IMR-90 (cell line): ENCODE results near the gene PRKN.

Experiments
- CEBPB ChIP-seq: IDR thresholded peaks from 2 replicates; pipeline ENCODE4 v1.6.1; 2012; ENCODE audit warnings: low read depth, low read length, improper control_type of control experiment
- MAZ ChIP-seq: IDR thresholded peaks from 2 replicates; pipeline ENCODE4 v1.6.1; 2012; ENCODE audit warnings: low read depth, mild to moderate bottlenecking, low read length, improper control_type of control experiment, moderate library complexity, borderline replicate concordance
- POLR2A ChIP-seq: IDR thresholded peaks from 2 replicates; pipeline ENCODE4 v1.6.1; 2012; ENCODE audit warnings: mild to moderate bottlenecking, low read depth, low read length
- RAD21 ChIP-seq: IDR thresholded peaks from 2 replicates; pipeline ENCODE4 v1.6.1; 2012; ENCODE audit warnings: low read length, improper control_type of control experiment
- TF ChIP-seq, protein P1 (sequence below): conservative IDR thresholded peaks from 2 replicates; pipeline ENCODE4 v1.5.1; 2012; ENCODE audit warnings: mild to moderate bottlenecking, low read depth, low read length, improper control_type of control experiment
- TF ChIP-seq, protein P2 (sequence below): fragments of 150-350 bp; IDR thresholded peaks from 2 replicates; pipeline ENCODE4 v1.6.1; 2017; ENCODE audit warnings: mild to moderate bottlenecking, antibody characterized with exemption, low read length, low read depth
- TF ChIP-seq, protein P3 (sequence below): fragments of 150-350 bp; IDR thresholded peaks from 2 replicates; pipeline ENCODE4 v1.6.1; 2016; ENCODE audit warnings: low read depth, mild to moderate bottlenecking, low read length, moderate library complexity, borderline replicate concordance

DNA sequence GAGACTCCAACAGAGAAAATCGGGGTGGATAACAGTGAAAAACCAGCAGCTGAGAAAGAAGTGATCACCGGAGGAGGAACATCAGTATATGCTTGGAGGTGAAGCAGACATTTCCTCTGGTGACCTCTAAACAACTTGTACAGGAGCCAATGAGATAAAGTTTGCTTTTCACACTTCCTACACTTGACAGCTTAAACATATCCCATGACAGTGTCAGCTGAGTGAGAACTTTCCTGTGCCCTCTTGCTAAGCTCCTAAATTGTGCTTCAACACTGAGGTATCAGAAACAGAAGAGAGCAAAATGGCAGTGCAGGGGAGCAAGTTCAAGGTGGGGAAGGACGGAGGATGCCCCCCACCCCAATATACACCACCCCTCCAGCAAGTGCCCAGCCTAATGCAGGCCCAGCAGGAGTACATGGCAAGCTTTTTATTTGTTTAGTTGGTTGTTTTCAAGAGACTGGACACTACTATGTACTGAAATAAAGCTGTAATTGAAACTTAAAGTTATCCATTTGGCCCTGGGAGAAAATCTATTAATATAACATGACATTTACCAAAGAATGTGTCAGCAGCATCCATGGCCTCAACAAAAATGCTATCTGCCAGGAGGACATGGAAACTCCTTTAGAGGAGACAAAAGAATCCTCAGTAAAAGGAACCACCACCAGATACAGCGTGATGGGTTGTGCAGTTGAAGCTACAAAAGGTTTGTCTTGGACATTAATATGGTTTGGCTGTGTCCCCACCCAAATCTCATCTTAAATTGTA lies 540.2 kb downstream of the PRKN start:
- TF ChIP-seq, protein P1, sequence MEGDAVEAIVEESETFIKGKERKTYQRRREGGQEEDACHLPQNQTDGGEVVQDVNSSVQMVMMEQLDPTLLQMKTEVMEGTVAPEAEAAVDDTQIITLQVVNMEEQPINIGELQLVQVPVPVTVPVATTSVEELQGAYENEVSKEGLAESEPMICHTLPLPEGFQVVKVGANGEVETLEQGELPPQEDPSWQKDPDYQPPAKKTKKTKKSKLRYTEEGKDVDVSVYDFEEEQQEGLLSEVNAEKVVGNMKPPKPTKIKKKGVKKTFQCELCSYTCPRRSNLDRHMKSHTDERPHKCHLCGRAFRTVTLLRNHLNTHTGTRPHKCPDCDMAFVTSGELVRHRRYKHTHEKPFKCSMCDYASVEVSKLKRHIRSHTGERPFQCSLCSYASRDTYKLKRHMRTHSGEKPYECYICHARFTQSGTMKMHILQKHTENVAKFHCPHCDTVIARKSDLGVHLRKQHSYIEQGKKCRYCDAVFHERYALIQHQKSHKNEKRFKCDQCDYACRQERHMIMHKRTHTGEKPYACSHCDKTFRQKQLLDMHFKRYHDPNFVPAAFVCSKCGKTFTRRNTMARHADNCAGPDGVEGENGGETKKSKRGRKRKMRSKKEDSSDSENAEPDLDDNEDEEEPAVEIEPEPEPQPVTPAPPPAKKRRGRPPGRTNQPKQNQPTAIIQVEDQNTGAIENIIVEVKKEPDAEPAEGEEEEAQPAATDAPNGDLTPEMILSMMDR = no peak
- TF ChIP-seq, protein P2, sequence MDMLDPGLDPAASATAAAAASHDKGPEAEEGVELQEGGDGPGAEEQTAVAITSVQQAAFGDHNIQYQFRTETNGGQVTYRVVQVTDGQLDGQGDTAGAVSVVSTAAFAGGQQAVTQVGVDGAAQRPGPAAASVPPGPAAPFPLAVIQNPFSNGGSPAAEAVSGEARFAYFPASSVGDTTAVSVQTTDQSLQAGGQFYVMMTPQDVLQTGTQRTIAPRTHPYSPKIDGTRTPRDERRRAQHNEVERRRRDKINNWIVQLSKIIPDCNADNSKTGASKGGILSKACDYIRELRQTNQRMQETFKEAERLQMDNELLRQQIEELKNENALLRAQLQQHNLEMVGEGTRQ = no peak
- TF ChIP-seq POLR2A (no peak), CEBPB (no peak), RAD21 (no peak), MAZ (no peak)
- TF ChIP-seq, protein P3, sequence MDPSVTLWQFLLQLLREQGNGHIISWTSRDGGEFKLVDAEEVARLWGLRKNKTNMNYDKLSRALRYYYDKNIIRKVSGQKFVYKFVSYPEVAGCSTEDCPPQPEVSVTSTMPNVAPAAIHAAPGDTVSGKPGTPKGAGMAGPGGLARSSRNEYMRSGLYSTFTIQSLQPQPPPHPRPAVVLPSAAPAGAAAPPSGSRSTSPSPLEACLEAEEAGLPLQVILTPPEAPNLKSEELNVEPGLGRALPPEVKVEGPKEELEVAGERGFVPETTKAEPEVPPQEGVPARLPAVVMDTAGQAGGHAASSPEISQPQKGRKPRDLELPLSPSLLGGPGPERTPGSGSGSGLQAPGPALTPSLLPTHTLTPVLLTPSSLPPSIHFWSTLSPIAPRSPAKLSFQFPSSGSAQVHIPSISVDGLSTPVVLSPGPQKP = no peak
